Measurements from ENCODE around the gene KCNC2.

KCNC2 gene

DNA sequence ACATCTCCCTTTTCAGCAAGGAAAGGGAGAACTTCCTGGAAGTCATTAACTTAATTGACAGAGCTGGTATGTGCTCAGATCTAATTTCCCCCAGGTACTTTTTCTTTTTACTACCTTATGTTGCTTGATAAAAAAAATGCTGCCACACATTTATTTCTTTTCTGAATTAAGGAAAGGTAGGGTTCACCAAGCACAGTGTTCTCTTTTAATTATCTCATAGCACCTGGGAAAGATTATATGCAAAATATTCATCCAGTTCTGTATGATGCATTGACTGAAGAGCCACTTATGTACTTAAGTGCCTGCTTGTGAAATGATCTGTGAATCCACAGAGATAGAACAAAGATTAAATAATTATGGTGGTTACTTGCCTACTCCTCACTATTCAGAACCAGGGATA is 25.1 kb downstream of the KCNC2 start:
- CTCF ChIA-PET, result no interaction called here
- no peak for DNase-seq (ENCODE audit: extremely low spot score)
- TF ChIP-seq FOXK2 (IDR thresholded peaks at IDR 0.05), result no peak
- TF ChIP-seq ZNF384 (IDR thresholded peaks at IDR 0.05), result no peak
- TF ChIP-seq ELF4 (IDR thresholded peaks at IDR 0.05), result no peak
- no peak for TF ChIP-seq HDGF (IDR thresholded peaks at IDR 0.05; ENCODE audit: borderline replicate concordance)
- TF ChIP-seq, protein P1, sequence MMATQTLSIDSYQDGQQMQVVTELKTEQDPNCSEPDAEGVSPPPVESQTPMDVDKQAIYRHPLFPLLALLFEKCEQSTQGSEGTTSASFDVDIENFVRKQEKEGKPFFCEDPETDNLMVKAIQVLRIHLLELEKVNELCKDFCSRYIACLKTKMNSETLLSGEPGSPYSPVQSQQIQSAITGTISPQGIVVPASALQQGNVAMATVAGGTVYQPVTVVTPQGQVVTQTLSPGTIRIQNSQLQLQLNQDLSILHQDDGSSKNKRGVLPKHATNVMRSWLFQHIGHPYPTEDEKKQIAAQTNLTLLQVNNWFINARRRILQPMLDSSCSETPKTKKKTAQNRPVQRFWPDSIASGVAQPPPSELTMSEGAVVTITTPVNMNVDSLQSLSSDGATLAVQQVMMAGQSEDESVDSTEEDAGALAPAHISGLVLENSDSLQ (IDR thresholded peaks at IDR 0.05), result no peak
- no peak for TF ChIP-seq NFRKB (IDR thresholded peaks at IDR 0.05)
- no peak for TF ChIP-seq FOXA1 (IDR thresholded peaks at IDR 0.05)
- TF ChIP-seq CTBP1 (IDR thresholded peaks at IDR 0.05; ENCODE audit: borderline replicate concordance), result no peak
- TF ChIP-seq SUZ12 (IDR thresholded peaks at IDR 0.05), result no peak
- no peak for TF ChIP-seq BHLHE40 (IDR thresholded peaks at IDR 0.05; ENCODE audit: borderline replicate concordance)
- POLR2A ChIA-PET, result no interaction called here

DNA sequence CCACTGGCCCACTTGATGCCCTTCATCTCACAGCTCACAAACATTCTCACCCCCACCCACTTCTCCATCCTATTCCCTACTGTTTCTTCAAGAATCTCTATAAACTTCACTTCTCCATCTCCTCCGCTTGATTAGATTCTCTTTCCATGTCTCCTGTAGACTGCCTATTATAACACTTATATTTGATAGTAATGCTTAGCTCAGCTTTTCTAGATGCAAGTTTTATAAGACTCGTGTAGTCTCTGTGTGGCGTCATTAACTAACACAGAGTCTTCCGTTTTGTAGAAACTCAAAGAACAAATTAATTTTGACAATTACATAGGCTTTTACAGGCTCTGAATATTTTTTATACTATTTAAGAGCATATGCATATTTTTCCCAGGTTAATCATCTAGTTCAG is 25.7 kb downstream of the KCNC2 start:
- CTCF ChIA-PET, result no interaction called here
- POLR2A ChIA-PET, result no interaction called here
- DNase-seq (ENCODE audit: extremely low spot score), result no peak
- TF ChIP-seq HDGF (IDR thresholded peaks at IDR 0.05; ENCODE audit: borderline replicate concordance), result no peak
- TF ChIP-seq FOXA1 (IDR thresholded peaks at IDR 0.05), result no peak

DNA sequence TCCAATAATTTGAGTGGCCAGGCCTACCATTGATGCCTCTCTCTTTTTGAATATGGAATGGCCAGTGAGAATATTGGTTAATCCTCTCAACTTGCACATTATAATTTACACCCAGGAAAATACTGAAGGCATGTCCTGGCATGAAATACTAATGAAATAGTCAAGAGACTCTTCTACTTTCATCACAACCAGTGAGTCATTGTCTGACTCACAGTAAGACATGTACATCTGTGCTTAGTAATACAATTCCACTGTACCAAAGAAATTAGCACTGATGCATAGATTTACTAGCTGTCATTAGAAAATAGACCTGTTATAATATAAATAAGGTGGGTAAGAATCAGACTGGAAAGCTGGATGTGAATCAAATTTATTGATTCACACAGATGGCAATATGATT is 31.6 kb downstream of the KCNC2 start:
- ChIA-PET POLR2A (no interaction called here), CTCF (no interaction called here)
- DNase-seq (ENCODE audit: extremely low spot score), result no peak
- TF ChIP-seq TARDBP (IDR thresholded peaks at IDR 0.05), result no peak

GRCh38 chr12:75172611-75173010 is 37.0 kb downstream of the KCNC2 start:
- ChIA-PET CTCF (no interaction called here), POLR2A (no interaction called here)
- TF ChIP-seq SUZ12 (IDR thresholded peaks at IDR 0.05) (no peak), ARNT (IDR thresholded peaks at IDR 0.05) (no peak)
- DNase-seq (ENCODE audit: extremely low spot score), result no peak

GRCh38 chr12:75170640-75171185 is 38.9 kb downstream of the KCNC2 start:
- no peak for DNase-seq (ENCODE audit: extremely low spot score)
- POLR2A ChIA-PET, result no interaction called here
- CTCF ChIA-PET, result no interaction called here

GRCh38 chr12:75162845-75163244 is 46.8 kb downstream of the KCNC2 start:
- ChIA-PET POLR2A (no interaction called here), CTCF (interaction anchor here (1.4 kb wide), 1 partner anchor 13 kb away, joined by 3 read pairs; no protein-coding TSS in a partner anchor)
- no peak for DNase-seq (ENCODE audit: extremely low spot score)
- TF ChIP-seq SUZ12 (IDR thresholded peaks at IDR 0.05) (no peak), ZNF384 (IDR thresholded peaks at IDR 0.05) (no peak), SP1 (IDR thresholded peaks at IDR 0.05) (no peak), L3MBTL2 (conservative IDR thresholded peaks at IDR 0.05) (no peak), ELF4 (IDR thresholded peaks at IDR 0.05) (no peak), CTBP1 (IDR thresholded peaks at IDR 0.05; ENCODE audit: borderline replicate concordance) (no peak), TARDBP (IDR thresholded peaks at IDR 0.05) (no peak)
- TF ChIP-seq, protein P1 (IDR thresholded peaks at IDR 0.05), result no peak

More at GRCh38 chr12:75170640-75171185, 38.9 kb downstream of the KCNC2 start:
- TF ChIP-seq TARDBP (IDR thresholded peaks at IDR 0.05) (no peak), SP1 (IDR thresholded peaks at IDR 0.05) (no peak), FOXK2 (IDR thresholded peaks at IDR 0.05) (no peak), HDGF (IDR thresholded peaks at IDR 0.05; ENCODE audit: borderline replicate concordance) (no peak), ELF4 (IDR thresholded peaks at IDR 0.05) (no peak), NFRKB (IDR thresholded peaks at IDR 0.05) (no peak), L3MBTL2 (conservative IDR thresholded peaks at IDR 0.05) (no peak), BHLHE40 (IDR thresholded peaks at IDR 0.05; ENCODE audit: borderline replicate concordance) (no peak), ZNF384 (IDR thresholded peaks at IDR 0.05) (no peak), FOXA1 (IDR thresholded peaks at IDR 0.05) (no peak), FOXM1 (IDR thresholded peaks at IDR 0.05; ENCODE audit: borderline replicate concordance) (no peak), SUZ12 (IDR thresholded peaks at IDR 0.05) (no peak), CTBP1 (IDR thresholded peaks at IDR 0.05; ENCODE audit: borderline replicate concordance) (no peak), LEF1 (IDR thresholded peaks at IDR 0.05; ENCODE audit: borderline replicate concordance) (no peak), ARNT (IDR thresholded peaks at IDR 0.05) (no peak)
- TF ChIP-seq, protein P1 (IDR thresholded peaks at IDR 0.05), result no peak

GRCh38 chr12:75161488-75161887 is 48.2 kb downstream of the KCNC2 start:
- POLR2A ChIA-PET, result no interaction called here
- no peak for DNase-seq (ENCODE audit: extremely low spot score)
- TF ChIP-seq LEF1 (IDR thresholded peaks at IDR 0.05; ENCODE audit: borderline replicate concordance) (no peak), TARDBP (IDR thresholded peaks at IDR 0.05) (no peak), ELF4 (IDR thresholded peaks at IDR 0.05) (no peak), ARNT (IDR thresholded peaks at IDR 0.05) (no peak), HDGF (IDR thresholded peaks at IDR 0.05; ENCODE audit: borderline replicate concordance) (no peak), FOXA1 (IDR thresholded peaks at IDR 0.05) (no peak), FOXK2 (IDR thresholded peaks at IDR 0.05) (no peak), ZNF384 (IDR thresholded peaks at IDR 0.05) (no peak), CTBP1 (IDR thresholded peaks at IDR 0.05; ENCODE audit: borderline replicate concordance) (no peak), SP1 (IDR thresholded peaks at IDR 0.05) (no peak), L3MBTL2 (conservative IDR thresholded peaks at IDR 0.05) (no peak), NFRKB (IDR thresholded peaks at IDR 0.05) (no peak), FOXM1 (IDR thresholded peaks at IDR 0.05; ENCODE audit: borderline replicate concordance) (no peak), SUZ12 (IDR thresholded peaks at IDR 0.05) (no peak), BHLHE40 (IDR thresholded peaks at IDR 0.05; ENCODE audit: borderline replicate concordance) (no peak)
- TF ChIP-seq, protein P1 (IDR thresholded peaks at IDR 0.05), result no peak; the same call in 1 of the 2 replicates
- CTCF ChIA-PET, result no interaction called here

All from HEK293T (cell line).